ENCODE measurements around the gene RNF25. TPM values are rescaled to one million over a fixed set of nuclear protein-coding genes. Genes with fewer than 3 reads are reported as not detected.

Gene RNF25
- total and polyA plus RNA-seq, 2 of the 8 experiments (the other 6 are each of a cell fraction or from before 2014, with no cell fraction given): 19.6 to 29.6 TPM

- no peak for DNase-seq (ENCODE audit: low read depth in 1 of 2, low spot score in 2 of 2)
- H3K36me3 ChIP-seq (ENCODE audit: control insufficient read depth in 2 of 4, insufficient read depth in 4 of 4, low read length in 3 of 4): peaks cover 0 to 11% (median under 1%) of the 10 kb centered on the region in 4 experiments; a peak in 5 of 8 replicates
- TF ChIP-seq SAP30 (IDR thresholded peaks at IDR 0.05; ENCODE audit: insufficient read depth, insufficient replicate concordance, low read length): no peak
- TF ChIP-seq MAX (IDR thresholded peaks at IDR 0.05): no peak
- TF ChIP-seq KDM5A (IDR thresholded peaks at IDR 0.05; ENCODE audit: low read length): no peak
- TF ChIP-seq ATF3 (IDR thresholded peaks at IDR 0.05; ENCODE audit: insufficient read depth, low read depth, low read length): no peak
- no peak for TF ChIP-seq GABPA (IDR thresholded peaks at IDR 0.05; ENCODE audit: borderline replicate concordance, insufficient read depth, low read length)
- TF ChIP-seq SP4 (IDR thresholded peaks at IDR 0.05; ENCODE audit: low read length): no peak
- TF ChIP-seq KDM1A (IDR thresholded peaks at IDR 0.05; ENCODE audit: borderline replicate concordance, low read length): no peak
- no peak for TF ChIP-seq CEBPB (IDR thresholded peaks at IDR 0.05; ENCODE audit: low read depth, low read length)
- TF ChIP-seq EGR1 (IDR thresholded peaks at IDR 0.05; ENCODE audit: borderline replicate concordance, low read depth, low read length): no peak
- no peak for TF ChIP-seq CHD1 (IDR thresholded peaks at IDR 0.05; ENCODE audit: low read depth, low read length)
- no peak for TF ChIP-seq RBBP5 (IDR thresholded peaks at IDR 0.05; ENCODE audit: borderline replicate concordance, low read depth, low read length)
- TF ChIP-seq USF2 (IDR thresholded peaks at IDR 0.05; ENCODE audit: low read length): no peak
- TF ChIP-seq JUN (IDR thresholded peaks at IDR 0.05; ENCODE audit: low read depth, low read length): no peak
Measured at GRCh38 chr2:218701806-218702205, 30.0 kb upstream of the RNF25 start.

More at GRCh38 chr2:218701806-218702205, 30.0 kb upstream of the RNF25 start:
- Histone ChIP-seq H2AK5ac (ENCODE audit: low read depth, low read length) (no peak overlapping the region), H3K4me2 (ENCODE audit: insufficient read depth in 1 of 2, low read depth in 2 of 2, low read length in 2 of 2) (no peak overlapping the region), H2BK5ac (ENCODE audit: low read depth, low read length) (no peak overlapping the region), H2BK15ac (ENCODE audit: low read length) (no peak overlapping the region), H3K18ac (ENCODE audit: extremely low read depth, low read length) (no peak overlapping the region), H3K4me1 (replicated peaks in 1 of 4; ENCODE audit: control insufficient read depth in 3 of 4, insufficient read depth in 4 of 4, low read length in 3 of 4) (no peaks in the 10 kb centered on the region), H3K23ac (ENCODE audit: insufficient read length) (no peak overlapping the region), H4K20me1 (replicated peaks in 1 of 2; ENCODE audit: control insufficient read depth in 1 of 2, insufficient read depth in 2 of 2, low read length in 2 of 2) (peaks cover 0 to 2% of the 10 kb centered on the region in 2 experiments), H2BK120ac (replicated peaks; ENCODE audit: low read depth, low read length) (no peak overlapping the region), H2AFZ (ENCODE audit: low read length) (no peak overlapping the region), H4K5ac (ENCODE audit: insufficient read length, low read depth, low read length) (no peak overlapping the region), H3K9me3 (ENCODE audit: insufficient read depth in 2 of 2, low read depth in 1 of 2, low read length in 1 of 2) (no peaks in the 10 kb centered on the region), H4K8ac (ENCODE audit: extremely low read depth, insufficient read depth, low read length) (no peak overlapping the region), H3K14ac (ENCODE audit: insufficient read length) (no peak overlapping the region), H3K56ac (replicated peaks; ENCODE audit: insufficient read length, low read depth, low read length) (no peak overlapping the region), H3K27ac (ENCODE audit: low read depth, low read length) (no peak overlapping the region), H3K9ac (replicated peaks in 1 of 4; ENCODE audit: extremely low read depth in 1 of 4, low read depth in 3 of 4, low read length in 3 of 4) (no peak overlapping the region), H2BK12ac (ENCODE audit: low read depth, low read length) (no peak overlapping the region), H3K79me2 (ENCODE audit: control insufficient read depth in 1 of 2, insufficient read depth in 2 of 2, low read length in 2 of 2) (no peaks in the 10 kb centered on the region), H3K23me2 (ENCODE audit: low read depth, low read length) (no peaks in the 10 kb centered on the region), H2BK20ac (ENCODE audit: low read length) (no peak overlapping the region), H3K4ac (replicated peaks; ENCODE audit: insufficient read length, low read depth, low read length) (no peak overlapping the region), H3K79me1 (ENCODE audit: low read depth, low read length) (no peaks in the 10 kb centered on the region), H4K91ac (replicated peaks; ENCODE audit: insufficient read length, low read length) (no peak overlapping the region), H3K4me3 (ENCODE audit: extremely low read depth in 1 of 4, insufficient read depth in 2 of 4, low read depth in 3 of 4, low read length in 4 of 4) (no peak overlapping the region), H3K27me3 (replicated peaks in 1 of 4; ENCODE audit: control insufficient read depth in 3 of 4, extremely low read depth in 1 of 4, insufficient read depth in 3 of 4, low read length in 3 of 4) (no peaks in the 10 kb centered on the region)
- ChIA-PET CTCF (ENCODE audit: partially characterized antibody) (interaction anchor here (0.8 to 2.6 kb wide), 5 partner anchors 9 to 357 kb away, joined by 3 to 12 read pairs (median 6); partner anchors contain the start of gene TTLL4), POLR2A (ENCODE audit: partially characterized antibody) (interaction anchor here (1.0 kb wide), 1 partner anchor 9 kb away, joined by 3 read pairs; the partner anchor contains the start of gene TTLL4)
- FAIRE-seq: no peak
- 94% methylated on average over 2 of the region's 2 CpGs; no CpG with 5 or more reads in 1 of the 2 experiments for WGBS, 2 experiments (ENCODE audit: extremely low coverage in 1 of 2, insufficient coverage in 1 of 2, insufficient read length in 1 of 2, insufficient replicate concordance in 2 of 2, low coverage in 1 of 2, low lambda C conversion rate in 2 of 2, missing lambda C conversion rate in 1 of 2)

All from H1 (cell line).